GM23338 (cell line): ENCODE results near the gene SBF2.

Experiments
- EZH2 ChIP-seq: fragments of 200-600 bp; sonication (generic); IDR thresholded peaks from one replicate; pipeline ENCODE4 v1.8.0; 2017; ENCODE audit warnings: antibody characterized with exemption, mild to moderate bottlenecking, low read depth; ENCODE audit not compliant: unreplicated experiment
- REST ChIP-seq: IDR thresholded peaks from one replicate; pipeline ENCODE4 v1.6.1; 2018; ENCODE audit warnings: antibody characterized with exemption; ENCODE audit not compliant: unreplicated experiment
- TF ChIP-seq, protein P1 (sequence below), 2 experiments: fragments of 200-600 bp in 1 of 2; sonication (generic) in 1 of 2; conservative IDR thresholded peaks; 2 replicates each; pipeline versions ENCODE4 v1.5.1 to v1.6.1; 2016 to 2017; ENCODE audit warnings: antibody characterized with exemption in 2 of 2, low read depth in 2 of 2, mild to moderate bottlenecking in 2 of 2, moderate library complexity in 1 of 2

DNA sequence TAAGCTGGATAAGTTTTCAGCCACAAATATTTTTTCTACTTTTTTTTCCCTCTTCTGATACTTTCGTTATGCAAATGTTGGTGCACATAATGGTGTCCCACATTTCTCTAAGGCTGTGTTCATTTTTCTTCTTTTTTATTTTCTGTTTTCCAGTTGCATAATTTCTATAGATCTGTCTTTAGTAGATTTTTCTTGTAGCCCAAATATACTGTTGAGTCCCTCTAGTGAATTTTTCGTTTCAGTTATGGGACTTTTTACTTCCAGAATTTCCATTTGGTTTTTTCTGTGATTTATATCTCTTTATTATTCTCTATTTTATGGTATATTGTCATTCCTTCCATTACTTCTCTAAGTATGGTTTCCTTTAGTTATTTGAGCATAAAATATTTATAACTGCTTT, 558.1 kb downstream of the SBF2 start:
- TF ChIP-seq, protein P1, sequence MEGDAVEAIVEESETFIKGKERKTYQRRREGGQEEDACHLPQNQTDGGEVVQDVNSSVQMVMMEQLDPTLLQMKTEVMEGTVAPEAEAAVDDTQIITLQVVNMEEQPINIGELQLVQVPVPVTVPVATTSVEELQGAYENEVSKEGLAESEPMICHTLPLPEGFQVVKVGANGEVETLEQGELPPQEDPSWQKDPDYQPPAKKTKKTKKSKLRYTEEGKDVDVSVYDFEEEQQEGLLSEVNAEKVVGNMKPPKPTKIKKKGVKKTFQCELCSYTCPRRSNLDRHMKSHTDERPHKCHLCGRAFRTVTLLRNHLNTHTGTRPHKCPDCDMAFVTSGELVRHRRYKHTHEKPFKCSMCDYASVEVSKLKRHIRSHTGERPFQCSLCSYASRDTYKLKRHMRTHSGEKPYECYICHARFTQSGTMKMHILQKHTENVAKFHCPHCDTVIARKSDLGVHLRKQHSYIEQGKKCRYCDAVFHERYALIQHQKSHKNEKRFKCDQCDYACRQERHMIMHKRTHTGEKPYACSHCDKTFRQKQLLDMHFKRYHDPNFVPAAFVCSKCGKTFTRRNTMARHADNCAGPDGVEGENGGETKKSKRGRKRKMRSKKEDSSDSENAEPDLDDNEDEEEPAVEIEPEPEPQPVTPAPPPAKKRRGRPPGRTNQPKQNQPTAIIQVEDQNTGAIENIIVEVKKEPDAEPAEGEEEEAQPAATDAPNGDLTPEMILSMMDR (conservative IDR thresholded peaks at IDR 0.05; ENCODE audit: low read depth in 2 of 2), result no peak
- TF ChIP-seq REST (no peak), EZH2 (no peak)
